ENCODE data around the gene HEXB.

DNA sequence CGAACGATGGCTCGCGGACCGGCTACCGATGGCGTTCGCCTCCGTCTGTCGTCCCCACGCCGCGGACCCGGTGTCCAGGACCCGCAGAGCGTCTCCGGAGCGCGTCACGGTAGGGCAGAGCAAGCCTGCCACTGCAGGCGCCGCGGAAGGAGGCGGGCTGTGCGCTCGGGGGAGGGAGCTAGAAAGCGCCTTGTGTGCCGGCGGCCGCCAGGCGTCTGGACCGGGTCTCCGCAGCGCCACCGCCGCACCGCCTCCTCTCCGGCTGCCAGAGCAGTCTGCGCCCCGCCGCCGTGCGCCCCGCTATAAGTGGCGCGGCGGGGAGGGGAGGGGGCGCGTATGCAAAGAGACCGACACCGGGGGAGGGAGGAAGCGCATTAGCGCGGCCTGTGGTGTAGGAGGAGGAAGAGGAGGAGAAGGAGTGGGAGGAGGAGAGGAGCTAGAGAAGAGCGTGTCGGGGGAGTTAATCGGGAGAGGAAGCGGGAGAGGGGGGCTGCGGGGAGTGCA lies 44.5 kb upstream of the HEXB start, which contains the start of gene ENC1:
- TF ChIP-seq POLR2AphosphoS5 (IDR thresholded peaks at IDR 0.05), result peak; percentile 44 to 58 (median 49)
- peak; percentile 20 for TF ChIP-seq POLR2A (IDR thresholded peaks at IDR 0.05)
